Activated naive CD4-positive, alpha-beta T cell treated with anti-CD3 and anti-CD28 coated beads, Interleukin-2, amount 10 ng/mL, durations not matched to agents 7 days and 5 days (primary cell): Measurements from ENCODE around the gene GFM1.

Source experiments
- CTCF ChIA-PET: fragments of 350-600 bp; sonication (Branson Sonifier 250); formaldehyde crosslinking; loops from one replicate; lab custom pipeline; 2021; ENCODE audit warnings: antibody characterized with exemption; lab: Charles Lee
- DNase-seq: peaks from one replicate; pipeline ENCODE4 v3.0.0-alpha.2; 2020
- H3K27ac Mint-ChIP-seq: one replicate; pipeline ENCODE4 v1.8.0; 2021; ENCODE audit warnings: mild to moderate bottlenecking, moderate library complexity, mixed read lengths
- H3K27me3 Mint-ChIP-seq: one replicate; pipeline ENCODE4 v1.8.0; 2021; ENCODE audit warnings: mild to moderate bottlenecking, mixed read lengths
- H3K36me3 Mint-ChIP-seq: one replicate; pipeline ENCODE4 v1.8.0; 2021; ENCODE audit warnings: mixed read lengths
- H3K4me1 Mint-ChIP-seq: one replicate; pipeline ENCODE4 v1.8.0; 2021; ENCODE audit warnings: mixed read lengths
- H3K4me3 Mint-ChIP-seq: one replicate; pipeline ENCODE4 v1.8.0; 2021; ENCODE audit warnings: mild to moderate bottlenecking, moderate library complexity, mixed read lengths
- H3K9me3 Mint-ChIP-seq: one replicate; pipeline ENCODE4 v1.8.0; 2021; ENCODE audit warnings: mixed read lengths

GFM1 gene

GRCh38 chr3:158738653-158739052, 94.3 kb downstream of the GFM1 start:
- Mint-ChIP-seq H3K36me3 (no peaks in the 10 kb centered on the region), H3K4me1 (peaks cover 14% of the 10 kb centered on the region), H3K9me3 (peaks cover 7% of the 10 kb centered on the region), H3K27me3 (no peaks in the 10 kb centered on the region), H3K4me3 (no peak overlapping the region), H3K27ac (no peak overlapping the region)
- DNase-seq = no peak
- CTCF ChIA-PET = interaction anchor here (1.1 kb wide), 1 partner anchor 11 kb away, joined by 4 read pairs; no protein-coding TSS in a partner anchor

- Mint-ChIP-seq H3K27ac (no peak overlapping the region), H3K4me1 (peaks cover 14% of the 10 kb centered on the region), H3K4me3 (no peak overlapping the region), H3K9me3 (peaks cover 7% of the 10 kb centered on the region), H3K36me3 (no peaks in the 10 kb centered on the region), H3K27me3 (no peaks in the 10 kb centered on the region)
- DNase-seq = no peak
- CTCF ChIA-PET = interaction anchor here (1.1 kb wide), 1 partner anchor 11 kb away, joined by 4 read pairs; no protein-coding TSS in a partner anchor
Measured at GRCh38 chr3:158739078-158739477, 94.8 kb downstream of the GFM1 start.

- peaks cover 7% of the 10 kb centered on the region for H3K9me3 Mint-ChIP-seq
- H3K4me1 Mint-ChIP-seq = peaks cover 14% of the 10 kb centered on the region
- H3K27me3 Mint-ChIP-seq = no peaks in the 10 kb centered on the region
Measured at GRCh38 chr3:158739661-158740060, 95.3 kb downstream of the GFM1 start.

More at GRCh38 chr3:158739661-158740060, 95.3 kb downstream of the GFM1 start:
- H3K36me3 Mint-ChIP-seq = no peaks in the 10 kb centered on the region
- CTCF ChIA-PET = no interaction called here
- no peak for DNase-seq
- H3K27ac Mint-ChIP-seq = no peak overlapping the region
- H3K4me3 Mint-ChIP-seq = no peak overlapping the region
